Body of pancreas (tissue), 4 donors: ENCODE measurements around the gene KCNJ4.

Source experiments
- CTCF ChIP-seq, 7 experiments: fragments of 450-650 bp in 4 of 7; fragments of 200-600 bp in 3 of 7; sonication (generic) in 3 of 7; IDR thresholded peaks; one replicate each; pipeline ENCODE4 v1.5.1; 2016 to 2019; ENCODE audit warnings: antibody characterized with exemption in 7 of 7
- POLR2A ChIP-seq, 3 donors: fragments of 450-650 bp; IDR thresholded peaks; one replicate each; pipeline ENCODE4 v1.6.1; 2016; ENCODE audit warnings: antibody characterized with exemption in 3 of 3, mild to moderate bottlenecking in 2 of 3

GRCh38 chr22:38433871-38434270, 21.1 kb downstream of the KCNJ4 start:
- no peak for TF ChIP-seq CTCF (IDR thresholded peaks at IDR 0.05)
- no peak for TF ChIP-seq POLR2A (IDR thresholded peaks at IDR 0.05)
